HFF-Myc (cell line): ENCODE measurements around the gene SIVA1.

Experiments
- DNase-seq: peaks from one replicate; pipeline ENCODE4 v3.0.0-alpha.2; 2011; ENCODE audit warnings: low read depth; ENCODE audit errors: extremely low read depth
- H3K4me3 ChIP-seq: replicated peaks from 2 replicates; pipeline ENCODE4 v1.5.1; 2011; ENCODE audit warnings: low read depth, mild to moderate bottlenecking, control low read depth, low read length
- TF ChIP-seq, protein P1 (sequence below): IDR thresholded peaks from 2 replicates; pipeline ENCODE4 v1.5.1; 2012; ENCODE audit warnings: mild to moderate bottlenecking, low read depth, low read length, control low read depth; ENCODE audit errors: missing control alignments

The SIVA1 gene

DNA sequence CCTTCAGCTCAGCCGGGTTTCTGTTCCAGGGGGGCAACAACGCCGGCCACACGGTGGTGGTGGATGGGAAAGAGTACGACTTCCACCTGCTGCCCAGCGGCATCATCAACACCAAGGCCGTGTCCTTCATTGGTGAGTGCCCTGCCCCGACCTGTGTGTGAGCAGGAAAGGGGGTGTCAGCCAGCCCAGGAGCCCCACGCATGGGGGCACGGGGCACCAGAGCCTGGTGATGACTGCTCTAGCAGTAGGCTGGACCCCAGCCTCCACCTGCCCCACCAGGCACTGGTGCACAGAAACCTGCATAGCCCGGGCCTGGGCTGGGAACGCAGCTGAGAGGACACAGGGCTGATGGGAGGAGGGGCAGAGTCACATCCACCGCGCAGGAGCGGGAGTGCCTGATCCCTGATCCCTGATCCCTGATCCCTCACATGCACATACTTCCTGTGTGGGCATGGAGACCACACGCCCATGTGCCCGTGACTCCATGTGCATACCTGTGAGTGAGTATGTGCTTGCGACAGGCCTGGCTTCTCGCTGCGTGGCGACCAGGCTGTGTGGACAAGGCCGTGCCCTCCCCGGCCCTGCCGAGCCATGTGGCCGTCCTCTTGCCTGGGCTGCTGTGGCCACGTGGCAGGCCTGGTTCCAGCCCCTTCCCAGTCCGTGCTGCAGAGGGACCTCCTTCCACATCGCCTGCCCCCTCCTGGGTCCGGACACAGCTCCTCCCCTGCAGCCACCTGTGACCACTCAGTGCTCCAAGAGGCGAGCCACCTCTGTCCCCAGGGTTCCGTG, 17.8 kb upstream of the SIVA1 start:
- DNase-seq, result no peak
- TF ChIP-seq, protein P1, sequence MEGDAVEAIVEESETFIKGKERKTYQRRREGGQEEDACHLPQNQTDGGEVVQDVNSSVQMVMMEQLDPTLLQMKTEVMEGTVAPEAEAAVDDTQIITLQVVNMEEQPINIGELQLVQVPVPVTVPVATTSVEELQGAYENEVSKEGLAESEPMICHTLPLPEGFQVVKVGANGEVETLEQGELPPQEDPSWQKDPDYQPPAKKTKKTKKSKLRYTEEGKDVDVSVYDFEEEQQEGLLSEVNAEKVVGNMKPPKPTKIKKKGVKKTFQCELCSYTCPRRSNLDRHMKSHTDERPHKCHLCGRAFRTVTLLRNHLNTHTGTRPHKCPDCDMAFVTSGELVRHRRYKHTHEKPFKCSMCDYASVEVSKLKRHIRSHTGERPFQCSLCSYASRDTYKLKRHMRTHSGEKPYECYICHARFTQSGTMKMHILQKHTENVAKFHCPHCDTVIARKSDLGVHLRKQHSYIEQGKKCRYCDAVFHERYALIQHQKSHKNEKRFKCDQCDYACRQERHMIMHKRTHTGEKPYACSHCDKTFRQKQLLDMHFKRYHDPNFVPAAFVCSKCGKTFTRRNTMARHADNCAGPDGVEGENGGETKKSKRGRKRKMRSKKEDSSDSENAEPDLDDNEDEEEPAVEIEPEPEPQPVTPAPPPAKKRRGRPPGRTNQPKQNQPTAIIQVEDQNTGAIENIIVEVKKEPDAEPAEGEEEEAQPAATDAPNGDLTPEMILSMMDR, result no peak
- H3K4me3 ChIP-seq, result no peak overlapping the region

DNA sequence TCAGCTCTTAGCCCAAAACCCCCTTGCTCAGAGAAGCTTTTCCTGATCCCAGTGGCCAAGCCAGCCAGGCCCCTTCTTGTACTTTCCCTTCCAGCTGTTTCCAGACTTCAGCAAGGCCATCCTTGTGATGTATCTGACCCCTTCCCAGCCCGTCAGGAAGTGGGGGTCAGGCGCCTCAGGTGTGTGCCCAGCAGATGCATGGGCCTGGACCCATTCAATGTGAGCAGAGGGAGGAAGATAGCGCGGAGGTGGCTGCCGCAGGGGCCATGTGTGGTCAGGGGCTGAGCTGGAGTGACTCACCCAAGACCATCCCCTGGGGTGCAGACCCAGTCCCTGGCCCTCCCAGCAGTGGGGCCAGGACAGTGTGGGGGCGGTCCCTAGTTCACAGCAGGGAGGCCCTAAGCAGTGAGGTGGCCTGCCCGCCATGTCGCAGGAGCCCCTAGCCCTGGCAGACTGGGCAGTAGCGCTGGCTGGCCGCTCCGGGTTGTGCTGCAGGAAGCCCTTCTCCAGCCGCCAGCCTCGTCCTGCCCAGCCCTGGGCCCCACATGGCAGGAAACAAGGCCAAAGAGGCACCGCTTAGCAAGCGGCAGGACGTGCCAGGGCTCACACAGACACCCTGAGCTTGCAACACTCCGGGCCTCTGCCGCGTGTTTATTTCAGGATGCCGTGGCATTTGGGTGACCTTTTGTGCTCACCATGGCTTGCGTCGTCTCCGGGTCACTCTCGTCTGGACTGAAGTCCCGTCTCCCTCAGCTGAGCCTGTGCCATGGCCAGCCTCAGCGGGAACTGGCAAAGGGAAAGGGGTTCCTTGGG, 16.9 kb upstream of the SIVA1 start:
- no peak for DNase-seq
- TF ChIP-seq, protein P1, result no peak
- H3K4me3 ChIP-seq, result no peak overlapping the region

DNA sequence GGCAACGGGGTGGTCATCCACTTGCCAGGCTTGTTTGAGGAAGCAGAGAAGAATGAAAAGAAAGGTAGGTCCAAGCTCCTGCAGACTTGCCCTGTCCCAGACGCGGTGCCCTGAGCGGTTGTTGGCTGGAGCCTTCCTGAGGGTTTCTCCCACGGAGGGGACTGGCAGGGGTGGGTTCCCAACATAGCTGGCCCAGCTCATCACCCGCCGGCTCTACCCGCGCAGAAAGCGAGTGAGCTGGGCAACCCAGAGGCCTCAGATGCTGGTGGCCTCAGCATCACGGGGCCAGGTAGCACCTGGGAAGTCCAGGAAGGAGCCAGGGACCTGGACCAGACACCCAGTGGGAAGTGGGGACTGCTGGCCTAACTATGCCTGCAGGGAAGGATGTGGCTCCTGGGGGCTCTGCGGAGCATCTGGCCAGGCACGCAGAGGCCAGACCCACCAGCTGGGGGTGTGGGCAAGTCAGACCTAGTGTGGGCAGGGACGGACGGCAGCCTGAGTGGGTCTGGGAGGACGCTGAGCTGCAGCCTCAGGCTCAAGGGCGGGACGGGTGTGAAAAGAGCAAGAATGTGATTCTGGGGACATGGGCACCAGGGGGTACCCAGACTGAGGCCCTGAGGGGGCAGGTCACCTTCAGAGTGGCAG, 14.4 kb upstream of the SIVA1 start:
- DNase-seq, result no peak
- TF ChIP-seq, protein P1, result no peak
- H3K4me3 ChIP-seq, result no peak overlapping the region

DNA sequence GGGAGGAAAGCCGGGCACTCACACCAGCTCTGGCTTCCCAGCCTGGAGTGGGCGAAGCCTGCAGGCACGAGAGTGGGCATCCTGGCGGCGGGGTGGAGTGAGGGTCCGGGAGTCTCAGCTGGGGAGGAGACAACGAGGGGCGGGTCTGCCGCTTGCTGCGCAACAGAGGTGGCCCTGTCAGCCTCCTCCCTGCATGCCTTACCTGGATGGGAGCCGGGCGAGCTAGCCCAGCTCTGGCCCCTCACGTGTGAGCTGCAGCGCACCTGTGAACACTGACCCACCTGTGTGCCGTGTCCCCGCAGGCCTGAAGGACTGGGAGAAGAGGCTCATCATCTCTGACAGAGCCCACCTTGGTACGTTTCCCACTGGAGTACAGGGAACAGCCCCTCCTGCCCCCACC, 13.9 kb upstream of the SIVA1 start:
- no peak for DNase-seq
- H3K4me3 ChIP-seq, result no peak overlapping the region
- TF ChIP-seq, protein P1, result no peak

DNA sequence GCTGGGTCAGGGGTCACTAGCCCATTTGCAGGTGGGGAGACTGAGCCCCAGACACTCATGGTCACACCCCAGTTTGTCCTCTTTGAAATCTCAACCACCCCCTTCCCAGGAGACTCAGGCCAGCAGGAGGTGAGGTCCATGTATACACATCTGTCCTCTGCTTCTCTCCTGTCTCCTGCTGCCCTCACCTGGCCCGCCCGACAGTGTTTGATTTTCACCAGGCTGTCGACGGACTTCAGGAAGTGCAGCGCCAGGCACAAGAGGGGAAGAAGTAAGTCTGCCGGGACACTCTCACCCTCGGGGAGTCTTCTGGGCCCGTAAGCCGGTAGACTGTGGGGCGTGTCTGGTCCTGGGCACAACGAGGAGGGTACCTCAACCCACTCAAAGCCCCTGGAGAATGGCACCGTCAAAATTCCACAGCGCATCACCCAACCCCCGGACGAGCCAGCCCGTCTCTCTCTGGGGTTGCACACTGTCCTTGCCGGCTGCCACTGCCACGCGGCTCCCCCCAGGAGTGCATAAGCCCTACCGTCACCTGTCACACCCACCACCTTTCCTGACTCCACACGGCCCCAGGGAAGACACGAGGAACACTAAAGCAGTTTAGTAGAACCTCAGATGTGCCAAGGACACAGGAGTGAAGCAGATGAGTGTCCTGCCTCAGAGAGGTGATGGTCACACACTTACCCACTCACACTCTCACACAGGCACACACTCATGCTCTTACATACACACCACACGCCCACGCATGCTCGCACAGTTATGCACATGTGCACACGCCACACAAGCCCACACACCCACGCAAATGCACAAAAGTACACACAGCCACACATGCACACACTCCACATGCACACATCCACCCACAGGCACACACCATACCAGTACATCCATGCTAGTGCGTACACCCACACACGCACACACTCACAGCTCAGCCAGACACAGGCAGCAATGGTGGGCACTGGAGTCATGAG, 13.1 kb upstream of the SIVA1 start:
- H3K4me3 ChIP-seq, result no peak overlapping the region
- no peak for DNase-seq
- TF ChIP-seq, protein P1, result no peak
